ENCODE measurements around the gene MKLN1. TPM values are rescaled to one million over a fixed set of nuclear protein-coding genes. Genes with fewer than 3 reads are reported as not detected.
"Not testable (repeated sequence)": the region's sequence is repeated elsewhere in the genome, so short reads cannot be mapped to it uniquely, and the experiment has no call there.

MKLN1 gene
- total RNA-seq, 1 donor from 2014 or later = 45.7 TPM

DNA sequence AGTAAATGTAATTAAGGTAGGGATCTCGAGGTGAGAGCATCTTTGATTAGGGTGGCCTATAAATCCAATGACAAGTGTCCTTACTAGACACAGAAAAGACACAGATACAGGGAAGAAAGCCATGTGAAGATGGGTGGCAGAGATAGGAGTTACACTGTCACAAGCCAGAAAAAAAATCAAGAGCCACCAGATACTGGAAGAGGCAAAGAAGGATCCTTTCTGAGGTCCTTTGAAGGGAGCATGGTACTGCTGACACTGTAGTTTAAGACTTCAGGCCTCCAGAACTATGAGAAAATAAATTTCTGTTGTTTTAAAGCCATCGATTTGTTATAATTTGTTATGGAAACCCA is 56.6 kb downstream of the MKLN1 start:
- no peak for FAIRE-seq

DNA sequence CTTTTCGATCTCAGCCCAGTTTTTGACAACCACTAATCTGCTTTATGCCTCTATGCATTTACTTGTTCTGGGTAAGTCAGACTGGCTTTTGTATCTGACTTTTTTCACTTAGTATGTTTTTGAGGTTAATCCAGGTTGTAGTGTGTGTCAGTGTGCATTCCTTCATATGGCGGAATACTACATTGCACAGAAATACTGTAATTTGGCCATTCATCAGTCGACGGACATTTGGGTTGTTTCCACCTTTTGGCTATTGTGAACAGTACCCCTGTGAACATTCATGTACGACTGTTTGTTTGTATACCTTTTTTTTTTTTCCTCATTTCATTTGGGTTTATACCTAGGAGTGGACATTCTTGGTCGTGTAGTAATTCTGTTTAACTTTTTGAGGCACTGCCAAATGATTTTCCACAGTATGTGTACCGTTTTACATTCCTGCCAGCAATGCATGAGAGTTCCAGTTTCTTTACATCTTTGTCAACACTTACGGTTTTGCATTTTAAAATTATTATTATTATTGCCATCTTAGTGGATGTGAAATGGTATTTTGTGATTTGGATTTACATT is 57.4 kb downstream of the MKLN1 start:
- FAIRE-seq = no peak

More for the DNA sequence above, 56.6 kb downstream of the MKLN1 start:
- DNase-seq (ENCODE audit: low spot score in 2 of 2) = no peak

GRCh38 chr7:131388126-131388525 is 60.5 kb downstream of the MKLN1 start:
- FAIRE-seq (no peak), DNase-seq (ENCODE audit: low spot score in 2 of 2) (no peak)

More for the DNA sequence above, 57.4 kb downstream of the MKLN1 start:
- DNase-seq (ENCODE audit: low spot score in 2 of 2) = no peak

DNA sequence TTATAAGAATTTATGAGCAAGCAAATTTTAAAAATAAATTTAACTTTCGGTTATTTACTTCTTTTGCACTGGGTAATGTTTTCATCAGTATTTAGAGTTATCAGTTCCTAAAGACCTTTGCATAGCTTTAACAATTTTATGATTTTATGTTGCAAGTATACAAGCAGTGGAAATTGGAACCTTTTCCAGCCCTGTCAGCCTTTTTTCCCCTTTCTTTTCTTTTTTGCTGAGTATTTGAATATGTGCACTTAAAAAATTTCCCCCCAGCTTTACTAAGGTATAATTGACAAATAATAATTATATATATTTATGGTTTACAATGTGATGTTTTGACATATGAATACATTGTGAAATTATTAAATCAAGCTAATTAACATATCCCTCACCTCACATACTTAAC is 62.6 kb downstream of the MKLN1 start:
- FAIRE-seq (no peak), DNase-seq (ENCODE audit: low spot score in 2 of 2) (no peak)

DNA sequence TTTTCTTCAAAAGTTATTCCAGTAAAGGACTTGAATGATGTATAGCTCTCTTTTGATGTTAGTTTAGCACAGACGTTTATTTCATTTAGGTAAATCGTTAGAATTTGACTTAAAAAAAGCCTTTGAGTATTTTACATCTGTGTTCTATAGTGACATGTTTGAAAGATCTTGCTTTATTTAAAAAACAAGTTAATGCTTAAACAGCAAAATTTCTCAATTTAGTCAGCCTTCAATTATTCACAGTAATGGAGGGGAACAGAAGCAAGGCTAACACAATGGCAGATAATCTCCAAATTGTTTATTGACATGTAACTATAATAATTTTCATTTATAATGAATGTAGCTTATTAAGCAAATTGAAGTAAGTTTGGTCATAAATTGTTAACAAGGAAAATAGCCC is 63.5 kb downstream of the MKLN1 start:
- DNase-seq (ENCODE audit: low spot score in 2 of 2) = no peak
- no peak for FAIRE-seq

GRCh38 chr7:131400681-131401176 is 73.1 kb downstream of the MKLN1 start:
- FAIRE-seq (no peak), DNase-seq (ENCODE audit: low spot score in 2 of 2) (no peak)

DNA sequence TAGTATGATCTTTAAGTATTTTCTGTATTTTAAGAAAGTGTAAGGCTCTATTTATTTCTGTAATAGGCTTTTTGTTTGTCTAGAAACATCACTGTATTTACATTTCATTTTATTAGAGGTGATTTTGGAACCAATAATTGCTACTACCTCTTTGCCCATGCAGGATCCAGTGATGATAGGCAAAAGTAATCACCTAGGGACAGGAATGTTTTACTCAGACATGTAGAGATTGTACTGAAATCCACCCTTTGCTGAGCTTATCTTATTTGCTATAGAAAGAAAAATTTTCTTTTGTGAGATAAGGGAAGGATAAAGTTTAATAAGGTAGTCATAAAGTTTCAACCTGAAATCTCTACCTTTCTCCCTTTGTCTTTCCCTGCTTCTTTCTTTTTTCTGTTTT is 73.5 kb downstream of the MKLN1 start:
- DNase-seq (ENCODE audit: low spot score in 2 of 2) (no peak), FAIRE-seq (no peak)

DNA sequence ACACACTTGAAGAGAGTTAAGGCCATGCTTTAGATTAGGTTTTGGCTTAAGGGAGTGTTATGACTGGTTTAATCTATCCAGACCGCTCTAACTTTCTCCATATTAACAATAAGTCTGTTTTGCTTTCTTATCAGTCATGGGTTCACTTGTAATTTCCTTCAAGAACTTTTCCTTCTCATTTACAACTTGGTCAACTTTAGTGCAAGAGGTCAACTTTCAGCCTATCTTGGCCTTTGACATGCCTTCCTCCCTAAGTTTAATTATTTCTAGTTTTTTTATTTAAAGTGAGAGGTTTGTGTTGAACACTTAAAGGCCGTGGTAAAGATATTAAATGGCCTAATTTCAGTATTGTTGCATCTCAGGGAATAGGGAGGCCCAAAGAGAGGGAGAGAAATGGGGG is 75.6 kb downstream of the MKLN1 start:
- no peak for DNase-seq (ENCODE audit: low spot score in 2 of 2)
- FAIRE-seq = no peak

DNA sequence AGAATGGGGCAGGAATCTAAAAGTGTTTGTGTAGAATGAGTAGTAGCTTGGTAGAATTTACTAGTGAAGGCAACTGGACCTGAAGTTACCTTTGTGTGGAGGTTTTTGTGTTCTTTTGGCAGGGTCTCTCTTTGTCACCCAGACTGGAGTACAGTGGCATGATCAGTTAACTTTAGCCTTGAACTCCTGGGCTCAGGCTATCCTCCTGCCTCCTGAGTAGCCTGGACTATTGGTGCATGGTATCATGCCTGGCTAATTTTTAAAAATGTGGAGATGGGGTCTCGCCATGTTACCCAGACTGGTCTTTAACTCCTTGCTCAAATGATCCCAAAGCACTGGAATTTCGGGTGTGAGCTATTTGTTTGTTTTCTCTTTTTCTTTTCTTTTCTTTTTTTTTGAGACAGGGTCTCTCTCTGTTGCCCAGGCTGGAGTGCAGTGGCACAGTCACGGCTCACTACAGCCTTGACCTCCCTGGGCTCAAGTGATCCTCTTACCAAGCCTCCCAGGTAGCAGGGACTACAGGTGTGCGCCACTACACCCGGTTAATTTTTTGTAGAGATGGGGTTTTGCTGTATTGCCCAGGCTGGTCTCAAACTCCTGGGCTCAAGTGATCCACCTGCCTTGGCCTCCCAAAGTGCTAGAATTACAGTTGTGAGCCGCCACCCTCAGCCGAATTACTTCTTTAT is 76.7 kb downstream of the MKLN1 start:
- FAIRE-seq (no peak), DNase-seq (ENCODE audit: low spot score in 2 of 2) (no peak)

GRCh38 chr7:131409129-131409766 is 81.6 kb downstream of the MKLN1 start:
- no peak for FAIRE-seq
- no peak for DNase-seq (ENCODE audit: low spot score in 2 of 2)

DNA sequence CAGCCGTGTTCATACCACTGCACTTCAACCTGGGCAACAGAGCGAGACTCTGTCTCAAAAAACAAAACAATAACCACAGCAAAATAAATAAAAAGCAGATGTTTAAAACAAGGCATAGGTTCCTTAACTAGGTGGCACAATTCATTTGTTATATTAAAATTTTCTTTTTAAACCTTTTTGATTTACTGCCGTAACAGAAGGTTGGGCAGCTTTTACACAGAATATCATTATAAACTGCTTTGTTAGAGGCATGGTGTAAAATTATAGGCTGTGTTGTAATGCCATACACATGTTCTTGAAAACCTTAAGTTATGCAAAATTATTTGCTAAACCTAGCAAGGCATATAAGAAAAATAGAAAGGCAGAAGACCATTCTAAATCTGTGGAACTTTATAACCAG is 84.4 kb downstream of the MKLN1 start:
- DNase-seq (ENCODE audit: low spot score in 2 of 2) (no peak), FAIRE-seq (no peak)

DNA sequence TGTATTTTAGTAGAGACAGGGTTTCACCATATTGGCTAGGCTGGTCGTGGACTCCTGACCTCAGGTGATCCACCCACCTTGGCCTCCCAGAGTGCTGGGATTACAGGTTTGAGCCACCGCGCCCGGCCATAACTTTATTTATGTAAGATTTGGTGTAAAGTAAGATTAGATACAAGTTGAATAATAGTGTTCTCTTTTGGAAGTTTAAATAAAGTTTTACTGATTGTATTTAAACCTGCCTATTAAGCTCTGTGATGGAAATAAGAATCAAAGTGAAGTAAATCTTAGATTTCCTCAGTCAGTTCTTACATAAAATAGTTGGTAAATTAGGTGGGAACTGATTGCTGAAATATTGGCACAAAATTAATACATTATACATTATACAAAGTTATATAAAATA is 86.0 kb downstream of the MKLN1 start:
- DNase-seq (ENCODE audit: low spot score in 2 of 2) (no peak), FAIRE-seq (no peak)

- DNase-seq (ENCODE audit: low spot score in 2 of 2) (peak; percentile 11 to 16), FAIRE-seq (peak; percentile 79)
These were observed 96.6 kb downstream of the MKLN1 start for GRCh38 chr7:131424219-131424822.

DNA sequence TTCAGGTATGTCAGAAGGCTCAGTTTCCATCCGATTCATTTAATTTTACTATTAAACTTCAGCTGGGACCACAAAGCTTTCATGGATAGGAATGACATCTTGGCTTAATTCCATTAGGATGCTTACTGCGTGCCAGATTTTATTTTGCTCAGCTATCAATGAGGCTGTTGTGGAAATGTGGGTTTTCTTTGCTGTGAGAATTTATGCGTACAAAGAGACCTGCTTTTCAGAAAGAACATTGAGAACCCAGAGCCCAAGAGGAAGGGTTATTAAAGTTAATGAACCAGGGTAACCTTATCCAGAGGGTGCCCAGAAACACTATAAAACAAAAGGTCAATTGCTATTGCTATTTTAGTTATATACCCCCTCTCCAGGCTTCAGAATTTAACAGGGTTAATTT is 98.3 kb downstream of the MKLN1 start:
- peak in 1 of 2 donors; percentile 17 for DNase-seq (ENCODE audit: low spot score in 2 of 2)

GRCh38 chr7:131430826-131431225 is 103.2 kb downstream of the MKLN1 start:
- not testable (repeated sequence) for DNase-seq (ENCODE audit: low spot score in 2 of 2); FAIRE-seq

More for the DNA sequence above, 98.3 kb downstream of the MKLN1 start:
- FAIRE-seq = peak; percentile 75

DNA sequence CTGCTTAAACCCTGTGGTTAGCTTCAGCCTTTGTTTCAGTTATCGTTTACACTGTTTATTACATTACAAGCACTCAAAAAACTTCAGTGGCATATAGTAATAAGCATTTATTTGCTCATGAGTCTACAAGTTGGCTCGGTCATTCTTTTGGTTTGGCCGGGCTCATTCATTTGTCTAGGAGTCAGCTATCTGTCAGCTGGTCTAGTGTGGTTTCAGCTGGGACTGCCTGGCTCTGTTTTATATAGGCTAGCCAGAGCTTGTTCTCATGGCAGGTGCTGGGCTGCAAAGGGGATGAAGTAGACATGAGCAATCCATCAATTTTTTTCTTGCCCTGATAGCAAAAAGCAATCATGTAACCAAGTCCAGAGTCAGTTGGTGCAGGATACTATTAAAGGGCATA is 103.6 kb downstream of the MKLN1 start:
- DNase-seq (ENCODE audit: low spot score in 2 of 2) (peak; percentile 4 to 8), FAIRE-seq (peak; percentile 49)

DNA sequence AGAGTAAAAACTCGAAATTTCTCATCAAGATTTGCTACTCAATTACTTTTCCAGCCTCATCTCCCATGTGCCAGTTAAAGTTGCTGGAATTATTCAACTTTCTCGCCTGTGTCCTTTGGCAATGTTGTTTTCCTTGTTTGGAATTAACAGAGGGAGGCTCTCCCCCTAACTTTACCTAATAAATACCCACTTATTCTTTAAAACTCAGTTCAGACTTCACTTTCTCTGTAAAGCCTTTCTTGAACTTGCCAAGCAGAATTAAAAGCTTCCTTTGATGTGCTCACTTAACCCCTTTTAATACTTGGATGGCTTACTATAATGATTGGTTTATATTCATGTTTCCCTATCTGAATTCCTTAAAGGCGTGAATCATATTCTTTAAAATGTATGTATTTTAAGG is 104.1 kb downstream of the MKLN1 start:
- FAIRE-seq = no peak

GRCh38 chr7:131436384-131436783 is 108.7 kb downstream of the MKLN1 start:
- DNase-seq (ENCODE audit: low spot score in 2 of 2) = no peak
- no peak for FAIRE-seq

More for the DNA sequence above, 104.1 kb downstream of the MKLN1 start:
- no peak for DNase-seq (ENCODE audit: low spot score in 2 of 2)

GRCh38 chr7:131438969-131439368 is 111.3 kb downstream of the MKLN1 start:
- DNase-seq (ENCODE audit: low spot score in 2 of 2) = no peak
- FAIRE-seq = no peak

GRCh38 chr7:131443496-131443895 is 115.8 kb downstream of the MKLN1 start:
- FAIRE-seq (no peak), DNase-seq (ENCODE audit: low spot score in 2 of 2) (no peak)

DNA sequence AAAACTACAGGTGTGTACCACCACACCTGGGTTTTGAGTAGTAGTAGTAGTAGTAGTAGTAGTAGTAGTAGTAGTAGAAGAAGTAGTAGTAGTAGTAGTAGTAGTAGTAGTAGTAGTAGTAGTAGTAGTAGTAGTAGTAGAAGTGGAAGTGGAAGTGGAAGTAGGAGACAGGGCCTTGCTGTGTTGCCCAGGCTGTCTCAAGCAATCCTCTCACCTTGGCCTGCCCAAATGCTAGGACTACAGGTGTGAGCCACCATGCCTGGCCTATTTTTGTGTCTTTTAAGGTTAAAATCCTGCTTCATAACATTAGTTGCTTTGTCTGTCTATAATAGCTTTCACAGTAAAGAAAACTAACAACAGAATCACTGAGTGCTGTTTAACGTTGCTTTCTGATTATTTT is 117.0 kb downstream of the MKLN1 start:
- no peak for DNase-seq (ENCODE audit: low spot score in 2 of 2)
- FAIRE-seq = no peak
